ENCODE data around the gene BLTP1.

Gene BLTP1

GRCh38 chr4:122163767-122164166 lies 11.6 kb downstream of the BLTP1 start:
- ATAC-seq (ENCODE audit: low read depth) (no peak), DNase-seq (ENCODE audit: low spot score) (no peak)
- TF ChIP-seq CTCF (IDR thresholded peaks at IDR 0.05; ENCODE audit: poor library complexity, severe bottlenecking): no peak
- Histone ChIP-seq H3K36me3 (ENCODE audit: low read depth) (no peaks in the 10 kb centered on the region), H3K4me3 (ENCODE audit: severe bottlenecking) (no peak overlapping the region), H3K4me1 (ENCODE audit: insufficient read depth, poor library complexity, severe bottlenecking) (no peaks in the 10 kb centered on the region), H3K27ac (ENCODE audit: poor library complexity, severe bottlenecking) (no peak overlapping the region), H3K27me3 (ENCODE audit: insufficient read depth, poor library complexity, severe bottlenecking) (no peaks in the 10 kb centered on the region), H3K9me3 (ENCODE audit: severe bottlenecking) (no peaks in the 10 kb centered on the region)

DNA sequence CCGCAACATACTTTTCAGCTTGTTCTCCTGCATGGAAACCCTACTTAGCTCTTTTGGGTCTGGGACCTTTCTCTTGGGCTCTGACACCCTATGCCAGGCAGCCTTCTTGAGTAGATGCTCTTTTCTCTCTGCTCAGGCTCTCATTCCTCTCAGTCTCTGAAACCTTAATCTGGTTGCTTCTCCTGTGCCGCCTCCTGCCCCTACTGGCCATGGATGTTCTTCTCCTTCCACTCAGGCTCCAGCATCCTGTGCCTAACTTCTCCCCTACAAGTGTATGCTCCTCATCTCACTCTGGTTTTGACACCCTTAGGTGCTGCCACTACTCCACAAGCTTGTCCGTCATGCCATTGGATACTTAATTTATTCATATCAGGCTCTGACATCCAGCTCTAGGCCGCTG lies 15.2 kb downstream of the BLTP1 start:
- DNase-seq (ENCODE audit: low spot score) (no peak), ATAC-seq (ENCODE audit: low read depth) (no peak)
- Histone ChIP-seq H3K4me1 (ENCODE audit: insufficient read depth, poor library complexity, severe bottlenecking) (no peaks in the 10 kb centered on the region), H3K36me3 (ENCODE audit: low read depth) (no peaks in the 10 kb centered on the region), H3K27me3 (ENCODE audit: insufficient read depth, poor library complexity, severe bottlenecking) (no peaks in the 10 kb centered on the region), H3K9me3 (ENCODE audit: severe bottlenecking) (no peaks in the 10 kb centered on the region), H3K27ac (ENCODE audit: poor library complexity, severe bottlenecking) (no peak overlapping the region), H3K4me3 (ENCODE audit: severe bottlenecking) (no peak overlapping the region)
- TF ChIP-seq CTCF (IDR thresholded peaks at IDR 0.05; ENCODE audit: poor library complexity, severe bottlenecking): no peak

DNA sequence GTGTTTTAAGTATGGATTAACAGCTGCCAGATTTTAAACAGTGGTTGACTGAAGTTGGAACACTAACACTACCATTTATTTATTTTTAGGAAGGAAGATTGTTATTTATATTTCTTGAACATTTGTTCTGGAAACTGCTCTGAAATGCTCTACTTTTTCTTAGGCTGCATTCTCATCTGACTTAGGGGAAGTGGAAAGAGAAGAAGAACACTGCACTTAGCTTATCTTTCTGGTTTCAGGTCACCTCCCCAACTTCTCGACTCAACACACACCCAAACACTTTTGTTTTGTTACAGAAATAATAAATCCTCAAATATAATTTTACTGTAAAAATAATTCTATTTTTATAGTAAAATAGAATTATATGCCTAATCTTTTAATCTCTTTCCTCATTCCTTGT lies 18.6 kb downstream of the BLTP1 start:
- H3K4me1 ChIP-seq (ENCODE audit: insufficient read depth, poor library complexity, severe bottlenecking): no peaks in the 10 kb centered on the region
- no peak overlapping the region for H3K27ac ChIP-seq (ENCODE audit: poor library complexity, severe bottlenecking)
- DNase-seq (ENCODE audit: low spot score) (no peak), ATAC-seq (ENCODE audit: low read depth) (no peak)
- H3K36me3 ChIP-seq (ENCODE audit: low read depth): peaks cover 17% of the 10 kb centered on the region
- no peak overlapping the region for H3K4me3 ChIP-seq (ENCODE audit: severe bottlenecking)
- no peaks in the 10 kb centered on the region for H3K27me3 ChIP-seq (ENCODE audit: insufficient read depth, poor library complexity, severe bottlenecking)
- no peaks in the 10 kb centered on the region for H3K9me3 ChIP-seq (ENCODE audit: severe bottlenecking)
- TF ChIP-seq CTCF (IDR thresholded peaks at IDR 0.05; ENCODE audit: poor library complexity, severe bottlenecking): no peak

DNA sequence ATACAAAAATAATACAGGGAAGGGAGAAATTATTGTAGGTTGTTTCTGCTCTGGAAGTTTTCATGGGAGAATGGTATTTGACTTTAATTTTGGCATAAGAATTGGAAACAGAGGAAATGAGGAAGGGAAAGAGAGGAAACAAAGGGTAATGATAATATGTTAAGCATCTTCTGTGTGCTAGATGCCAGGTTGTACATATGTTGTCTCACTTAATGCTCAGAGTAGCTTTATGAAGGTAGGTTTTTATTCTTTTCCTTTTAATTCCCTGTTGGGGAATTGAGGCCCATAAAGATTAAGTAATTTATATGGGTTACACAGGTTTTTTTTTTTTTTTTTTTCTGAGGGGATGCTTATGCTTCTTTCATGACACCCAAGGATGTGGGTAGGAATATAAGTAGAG lies 19.2 kb downstream of the BLTP1 start:
- Histone ChIP-seq H3K4me1 (ENCODE audit: insufficient read depth, poor library complexity, severe bottlenecking) (no peaks in the 10 kb centered on the region), H3K27me3 (ENCODE audit: insufficient read depth, poor library complexity, severe bottlenecking) (no peaks in the 10 kb centered on the region), H3K36me3 (ENCODE audit: low read depth) (peaks cover 22% of the 10 kb centered on the region), H3K4me3 (ENCODE audit: severe bottlenecking) (no peak overlapping the region), H3K27ac (ENCODE audit: poor library complexity, severe bottlenecking) (no peak overlapping the region), H3K9me3 (ENCODE audit: severe bottlenecking) (no peaks in the 10 kb centered on the region)
- DNase-seq (ENCODE audit: low spot score) (no peak), ATAC-seq (ENCODE audit: low read depth) (no peak)
- TF ChIP-seq CTCF (IDR thresholded peaks at IDR 0.05; ENCODE audit: poor library complexity, severe bottlenecking): no peak

- Histone ChIP-seq H3K36me3 (ENCODE audit: low read depth) (peaks cover 32% of the 10 kb centered on the region), H3K27me3 (ENCODE audit: insufficient read depth, poor library complexity, severe bottlenecking) (no peaks in the 10 kb centered on the region), H3K4me1 (ENCODE audit: insufficient read depth, poor library complexity, severe bottlenecking) (no peaks in the 10 kb centered on the region), H3K27ac (ENCODE audit: poor library complexity, severe bottlenecking) (no peak overlapping the region), H3K9me3 (ENCODE audit: severe bottlenecking) (no peaks in the 10 kb centered on the region), H3K4me3 (ENCODE audit: severe bottlenecking) (no peak overlapping the region)
- ATAC-seq (ENCODE audit: low read depth) (no peak), DNase-seq (ENCODE audit: low spot score) (no peak)
- TF ChIP-seq CTCF (IDR thresholded peaks at IDR 0.05; ENCODE audit: poor library complexity, severe bottlenecking): no peak
Observed at GRCh38 chr4:122172266-122172665, 20.1 kb downstream of the BLTP1 start.
